HCT116 (cell line): ENCODE data around the gene LHCGR. TPM values are rescaled to one million over a fixed set of nuclear protein-coding genes. Genes with fewer than 3 reads are reported as not detected.

Experiments used
- ATAC-seq: fragments of 200-7000 bp; cut with Tn5 transposase; 2 replicates; pipeline ENCODE4 v1.9.1; 2020; ENCODE audit warnings: mild to moderate bottlenecking, moderate library complexity
- BruUV-seq: library from RNA; stranded (reverse); fragments of 400-500 nt; replicated peaks from 2 replicates; lab custom pipeline; 2021; lab: Mats Ljungman, UMichigan
- CTCF ChIA-PET: fragments of 300-600 bp; sonication (Branson Sonifier 250); formaldehyde crosslinking; loops from one replicate; lab custom pipeline; 2021; ENCODE audit warnings: antibody characterized with exemption; lab: Charles Lee
- POLR2A ChIA-PET: fragments of 300-600, 350-600 bp; sonication (Branson Sonifier 250); formaldehyde crosslinking; loops from one replicate; lab custom pipeline; 2021; ENCODE audit warnings: antibody characterized with exemption; lab: Charles Lee
- RAD21 ChIA-PET, 2 experiments: fragments of 300-600 bp; sonication (Branson Sonifier 250); formaldehyde crosslinking; loops; one replicate each; lab custom pipeline; 2023; ENCODE audit warnings: low total read pairs in 2 of 2; ENCODE audit not compliant: uncharacterized antibody in 2 of 2, unreplicated experiment in 2 of 2, low non-redundant PET in 1 of 2; lab: Charles Lee
- DNase-seq: peaks from one replicate; pipeline ENCODE4 v3.0.0-alpha.2; 2010; ENCODE audit warnings: low read depth, low spot score
- H2AFZ ChIP-seq: fragments of 200-600 bp; shearing (Covaris generic), sonication (generic); 2 replicates; pipeline ENCODE4 v1.6.1; 2017; ENCODE audit warnings: low read depth, mixed run types, mixed read lengths, antibody characterized with exemption, low read length; ENCODE audit not compliant: poor library complexity, severe bottlenecking
- H3K27ac ChIP-seq: 2 replicates; pipeline ENCODE4 v1.5.1; 2012; ENCODE audit warnings: low read depth, low read length
- H3K27me3 ChIP-seq: fragments of 200-600 bp; sonication (generic); 2 replicates; pipeline ENCODE4 v1.6.1; 2016; ENCODE audit warnings: mixed run types, low read length, mixed read lengths; ENCODE audit not compliant: insufficient read depth
- H3K36me3 ChIP-seq, 2 experiments: fragments of 200-500 bp in 1 of 2; fragments of 200-600 bp in 1 of 2; sonication (Bioruptor generic) in 1 of 2; sonication (generic) in 1 of 2; 2 replicates each; pipeline versions ENCODE4 v1.5.1 to v1.6.1; 2014 to 2016; ENCODE audit warnings: low read length in 2 of 2, inconsistent platforms in 1 of 2, mixed read lengths in 1 of 2, mixed run types in 1 of 2; ENCODE audit not compliant: insufficient read depth in 2 of 2, control insufficient read depth in 1 of 2
- H3K4me1 ChIP-seq, 2 experiments: fragments of 200-600 bp in 1 of 2; sonication (generic) in 1 of 2; 2 replicates each; pipeline versions ENCODE4 v1.5.1 to v1.6.1; 2012 to 2017; ENCODE audit warnings: low read length in 2 of 2, inconsistent platforms in 1 of 2, mild to moderate bottlenecking in 1 of 2, mixed read lengths in 1 of 2, mixed run types in 1 of 2, moderate library complexity in 1 of 2; ENCODE audit not compliant: insufficient read depth in 2 of 2, control insufficient read depth in 1 of 2
- H3K4me2 ChIP-seq: fragments of 200-600 bp; sonication (generic); 2 replicates; pipeline ENCODE4 v1.6.1; 2017; ENCODE audit warnings: mixed run types, low read length, mixed read lengths
- H3K4me3 ChIP-seq, 2 experiments: fragments of 200-600 bp in 1 of 2; sonication (generic) in 1 of 2; replicated peaks in 1 of 2; 2 replicates each; pipeline ENCODE4 v1.5.1; 2011 to 2016; ENCODE audit warnings: low read length in 2 of 2, control low read depth in 1 of 2, low read depth in 1 of 2, mild to moderate bottlenecking in 1 of 2, mixed read lengths in 1 of 2, mixed run types in 1 of 2
- H3K79me2 ChIP-seq: fragments of 200-600 bp; sonication (generic); 2 replicates; pipeline ENCODE4 v1.6.1; 2017; ENCODE audit warnings: mild to moderate bottlenecking, mixed run types, low read length, moderate library complexity, mixed read lengths; ENCODE audit not compliant: insufficient read depth
- H3K9ac ChIP-seq: fragments of 200-600 bp; sonication (generic); 2 replicates; pipeline ENCODE4 v1.6.1; 2016; ENCODE audit warnings: low read length, mixed read lengths
- H3K9me2 ChIP-seq: fragments of 200-600 bp; sonication (generic), shearing (Covaris generic); 2 replicates; pipeline ENCODE4 v1.6.1; 2017; ENCODE audit warnings: mixed run types, mild to moderate bottlenecking, moderate library complexity; ENCODE audit not compliant: insufficient read depth
- H3K9me3 ChIP-seq, 2 experiments: fragments of 200-500 bp in 1 of 2; fragments of 200-600 bp in 1 of 2; sonication (Bioruptor generic) in 1 of 2; sonication (generic) in 1 of 2; 2 replicates each; pipeline ENCODE4 v1.6.1; 2014 to 2017; ENCODE audit warnings: low read length in 2 of 2, mixed read lengths in 2 of 2, inconsistent platforms in 1 of 2, low read depth in 1 of 2, mild to moderate bottlenecking in 1 of 2, mixed run types in 1 of 2, moderate library complexity in 1 of 2; ENCODE audit not compliant: control insufficient read depth in 1 of 2, insufficient read depth in 1 of 2
- H4K20me1 ChIP-seq: fragments of 200-600 bp; sonication (generic), shearing (Covaris generic); 2 replicates; pipeline ENCODE4 v1.6.1; 2017; ENCODE audit warnings: mixed run types, mild to moderate bottlenecking, moderate library complexity; ENCODE audit not compliant: insufficient read depth
- CBX3 ChIP-seq: IDR thresholded peaks from 2 replicates; pipeline ENCODE4 v1.6.1; 2012; ENCODE audit warnings: low read depth
- ELF1 ChIP-seq: IDR thresholded peaks from 2 replicates; pipeline ENCODE4 v1.6.1; 2012; ENCODE audit warnings: low read depth, borderline replicate concordance
- EZH2 ChIP-seq: fragments of 200-600 bp; sonication (generic); IDR thresholded peaks from 2 replicates; pipeline ENCODE4 v1.6.1; 2017; ENCODE audit warnings: antibody characterized with exemption, mixed run types
- FOSL1 ChIP-seq: IDR thresholded peaks from 2 replicates; pipeline ENCODE4 v1.6.1; 2012; ENCODE audit warnings: low read depth
- JUND ChIP-seq: IDR thresholded peaks from 2 replicates; pipeline ENCODE4 v1.6.1; 2012
- POLR2A ChIP-seq: IDR thresholded peaks from 2 replicates; pipeline ENCODE4 v1.7.0; 2011; ENCODE audit warnings: borderline replicate concordance; ENCODE audit not compliant: insufficient read depth, insufficient read length; ENCODE audit errors: extremely low read depth
- POLR2AphosphoS5 ChIP-seq: IDR thresholded peaks from 2 replicates; pipeline ENCODE4 v1.6.1; 2011; ENCODE audit warnings: mild to moderate bottlenecking, low read depth, low read length, moderate library complexity
- RAD21 ChIP-seq: IDR thresholded peaks from 2 replicates; pipeline ENCODE4 v1.6.1; 2012; ENCODE audit warnings: low read depth, mild to moderate bottlenecking
- SP1 ChIP-seq: IDR thresholded peaks from 2 replicates; pipeline ENCODE4 v1.6.1; 2012; ENCODE audit warnings: low read depth
- TCF7L2 ChIP-seq: IDR thresholded peaks from 2 replicates; pipeline ENCODE4 v1.7.0; 2011; ENCODE audit warnings: borderline replicate concordance, inconsistent platforms; ENCODE audit not compliant: insufficient read depth, insufficient read length; ENCODE audit errors: extremely low read depth
- ZFX ChIP-seq: fragments of 450-650 bp; IDR thresholded peaks from 2 replicates; pipeline ENCODE4 v1.6.1; 2017
- ZNF274 ChIP-seq: fragments of 200-500 bp; sonication (Bioruptor generic); IDR thresholded peaks from 2 replicates; pipeline ENCODE4 v1.6.1; 2014; ENCODE audit warnings: mild to moderate bottlenecking, low read depth, low read length, inconsistent platforms
- intact Hi-C: fragments of 100-400 bp; cut with micrococcal nuclease; formaldehyde crosslinking; loops from 2 replicates; pipeline ENCODE4 v1.10.0; 2022
- total RNA-seq: library from RNA; stranded (reverse); gene quantifications from one replicate; pipeline ENCODE4 v1.2.1, GENCODE V29; 2021; ENCODE audit not compliant: unreplicated experiment
- TF ChIP-seq, protein P1 (sequence below): IDR thresholded peaks from 2 replicates; pipeline ENCODE4 v1.6.1; 2012
- TF ChIP-seq, protein P2 (sequence below): IDR thresholded peaks from 2 replicates; pipeline ENCODE4 v1.6.1; 2012; ENCODE audit warnings: low read depth
- TF ChIP-seq, protein P3 (sequence below), 3 experiments: fragments of 200-600 bp in 1 of 3; sonication (generic) in 1 of 3; IDR thresholded peaks in 2 of 3; conservative IDR thresholded peaks in 1 of 3; 2 replicates each; pipeline ENCODE4 v1.5.1; 2012 to 2017; ENCODE audit warnings: low read depth in 2 of 3, low read length in 2 of 3, antibody characterized with exemption in 1 of 3, borderline replicate concordance in 1 of 3, control low read depth in 1 of 3, mild to moderate bottlenecking in 1 of 3, mixed read lengths in 1 of 3, mixed run types in 1 of 3, moderate library complexity in 1 of 3; ENCODE audit not compliant: insufficient read depth in 1 of 3

LHCGR gene
- total RNA-seq, 1 experiment from 2014 or later = not detected

DNA sequence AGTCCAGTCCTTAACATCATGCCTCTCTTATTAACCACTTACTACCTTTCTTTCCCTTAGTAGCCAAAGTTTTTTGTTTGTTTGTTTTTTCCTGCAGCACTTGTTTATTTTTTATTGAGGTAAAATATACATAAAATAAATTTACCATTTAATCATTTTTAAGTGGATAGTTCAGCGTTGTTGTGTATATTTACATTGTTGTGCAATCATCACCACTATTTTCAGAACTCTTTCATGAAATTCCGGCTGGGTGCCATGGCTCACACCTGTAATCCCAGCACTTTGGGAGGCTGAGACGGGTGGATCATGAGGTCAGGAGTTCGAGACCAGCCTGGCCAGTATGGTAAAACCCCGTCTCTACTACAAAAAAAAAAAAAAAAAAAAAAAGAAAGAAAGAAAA, 38.1 kb upstream of the LHCGR start:
- Histone ChIP-seq H3K9me3 (no peaks in the 10 kb centered on the region), H3K27me3 (peaks cover 16% of the 10 kb centered on the region; the same call in 1 of the 2 replicates), H3K4me1 (no peaks in the 10 kb centered on the region), H3K4me2 (no peak overlapping the region), H3K4me3 (no peak overlapping the region), H4K20me1 (no peaks in the 10 kb centered on the region), H2AFZ (no peak overlapping the region), H3K27ac (no peak overlapping the region), H3K79me2 (no peaks in the 10 kb centered on the region), H3K9me2 (no peaks in the 10 kb centered on the region), H3K9ac (no peak overlapping the region), H3K36me3 (no peaks in the 10 kb centered on the region)
- ChIA-PET CTCF (no interaction called here), RAD21 (no interaction called here), POLR2A (no interaction called here)
- ATAC-seq (no peak), DNase-seq (no peak)
- TF ChIP-seq, protein P1, sequence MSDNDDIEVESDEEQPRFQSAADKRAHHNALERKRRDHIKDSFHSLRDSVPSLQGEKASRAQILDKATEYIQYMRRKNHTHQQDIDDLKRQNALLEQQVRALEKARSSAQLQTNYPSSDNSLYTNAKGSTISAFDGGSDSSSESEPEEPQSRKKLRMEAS = no peak
- TF ChIP-seq, protein P2, sequence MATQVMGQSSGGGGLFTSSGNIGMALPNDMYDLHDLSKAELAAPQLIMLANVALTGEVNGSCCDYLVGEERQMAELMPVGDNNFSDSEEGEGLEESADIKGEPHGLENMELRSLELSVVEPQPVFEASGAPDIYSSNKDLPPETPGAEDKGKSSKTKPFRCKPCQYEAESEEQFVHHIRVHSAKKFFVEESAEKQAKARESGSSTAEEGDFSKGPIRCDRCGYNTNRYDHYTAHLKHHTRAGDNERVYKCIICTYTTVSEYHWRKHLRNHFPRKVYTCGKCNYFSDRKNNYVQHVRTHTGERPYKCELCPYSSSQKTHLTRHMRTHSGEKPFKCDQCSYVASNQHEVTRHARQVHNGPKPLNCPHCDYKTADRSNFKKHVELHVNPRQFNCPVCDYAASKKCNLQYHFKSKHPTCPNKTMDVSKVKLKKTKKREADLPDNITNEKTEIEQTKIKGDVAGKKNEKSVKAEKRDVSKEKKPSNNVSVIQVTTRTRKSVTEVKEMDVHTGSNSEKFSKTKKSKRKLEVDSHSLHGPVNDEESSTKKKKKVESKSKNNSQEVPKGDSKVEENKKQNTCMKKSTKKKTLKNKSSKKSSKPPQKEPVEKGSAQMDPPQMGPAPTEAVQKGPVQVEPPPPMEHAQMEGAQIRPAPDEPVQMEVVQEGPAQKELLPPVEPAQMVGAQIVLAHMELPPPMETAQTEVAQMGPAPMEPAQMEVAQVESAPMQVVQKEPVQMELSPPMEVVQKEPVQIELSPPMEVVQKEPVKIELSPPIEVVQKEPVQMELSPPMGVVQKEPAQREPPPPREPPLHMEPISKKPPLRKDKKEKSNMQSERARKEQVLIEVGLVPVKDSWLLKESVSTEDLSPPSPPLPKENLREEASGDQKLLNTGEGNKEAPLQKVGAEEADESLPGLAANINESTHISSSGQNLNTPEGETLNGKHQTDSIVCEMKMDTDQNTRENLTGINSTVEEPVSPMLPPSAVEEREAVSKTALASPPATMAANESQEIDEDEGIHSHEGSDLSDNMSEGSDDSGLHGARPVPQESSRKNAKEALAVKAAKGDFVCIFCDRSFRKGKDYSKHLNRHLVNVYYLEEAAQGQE = no peak
- TF ChIP-seq SP1 (no peak), POLR2AphosphoS5 (no peak), JUND (no peak), RAD21 (no peak), ELF1 (no peak), POLR2A (no peak), TCF7L2 (no peak), ZFX (no peak), EZH2 (no peak), CBX3 (no peak), ZNF274 (no peak), FOSL1 (no peak)
- TF ChIP-seq, protein P3, sequence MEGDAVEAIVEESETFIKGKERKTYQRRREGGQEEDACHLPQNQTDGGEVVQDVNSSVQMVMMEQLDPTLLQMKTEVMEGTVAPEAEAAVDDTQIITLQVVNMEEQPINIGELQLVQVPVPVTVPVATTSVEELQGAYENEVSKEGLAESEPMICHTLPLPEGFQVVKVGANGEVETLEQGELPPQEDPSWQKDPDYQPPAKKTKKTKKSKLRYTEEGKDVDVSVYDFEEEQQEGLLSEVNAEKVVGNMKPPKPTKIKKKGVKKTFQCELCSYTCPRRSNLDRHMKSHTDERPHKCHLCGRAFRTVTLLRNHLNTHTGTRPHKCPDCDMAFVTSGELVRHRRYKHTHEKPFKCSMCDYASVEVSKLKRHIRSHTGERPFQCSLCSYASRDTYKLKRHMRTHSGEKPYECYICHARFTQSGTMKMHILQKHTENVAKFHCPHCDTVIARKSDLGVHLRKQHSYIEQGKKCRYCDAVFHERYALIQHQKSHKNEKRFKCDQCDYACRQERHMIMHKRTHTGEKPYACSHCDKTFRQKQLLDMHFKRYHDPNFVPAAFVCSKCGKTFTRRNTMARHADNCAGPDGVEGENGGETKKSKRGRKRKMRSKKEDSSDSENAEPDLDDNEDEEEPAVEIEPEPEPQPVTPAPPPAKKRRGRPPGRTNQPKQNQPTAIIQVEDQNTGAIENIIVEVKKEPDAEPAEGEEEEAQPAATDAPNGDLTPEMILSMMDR (IDR thresholded peaks at IDR 0.05 in 2 of 3, conservative IDR thresholded peaks at IDR 0.05 in 1 of 3; ENCODE audit: borderline replicate concordance in 1 of 3, insufficient read depth in 1 of 3, low read depth in 2 of 3, low read length in 2 of 3) = no peak
- no TSS peak for BruUV-seq
- intact Hi-C loops = no loop called here
